Activated naive CD4-positive, alpha-beta T cell treated with anti-CD3 and anti-CD28 coated beads, Interleukin-2, amount 10 ng/mL, durations not matched to agents 7 days and 5 days (primary cell): ENCODE data around the gene CHST8.

Experiments
- CTCF ChIA-PET: fragments of 350-600 bp; sonication (Branson Sonifier 250); formaldehyde crosslinking; loops from one replicate; lab custom pipeline; 2021; ENCODE audit warnings: antibody characterized with exemption; lab: Charles Lee
- DNase-seq: peaks from one replicate; pipeline ENCODE4 v3.0.0-alpha.2; 2020
- H3K27ac Mint-ChIP-seq: one replicate; pipeline ENCODE4 v1.8.0; 2021; ENCODE audit warnings: mild to moderate bottlenecking, moderate library complexity, mixed read lengths
- H3K27me3 Mint-ChIP-seq: one replicate; pipeline ENCODE4 v1.8.0; 2021; ENCODE audit warnings: mild to moderate bottlenecking, mixed read lengths
- H3K36me3 Mint-ChIP-seq: one replicate; pipeline ENCODE4 v1.8.0; 2021; ENCODE audit warnings: mixed read lengths
- H3K4me1 Mint-ChIP-seq: one replicate; pipeline ENCODE4 v1.8.0; 2021; ENCODE audit warnings: mixed read lengths
- H3K4me3 Mint-ChIP-seq: one replicate; pipeline ENCODE4 v1.8.0; 2021; ENCODE audit warnings: mild to moderate bottlenecking, moderate library complexity, mixed read lengths
- H3K9me3 Mint-ChIP-seq: one replicate; pipeline ENCODE4 v1.8.0; 2021; ENCODE audit warnings: mixed read lengths

CHST8 gene

GRCh38 chr19:33796164-33796875, 174.6 kb downstream of the CHST8 start, which contains the start of gene KCTD15:
TSS of gene KCTD15 (plus strand) at chr19:33796870. CDS start at chr19:33800455, 3,585 bp downstream.
- Mint-ChIP-seq H3K36me3 (no peaks in the 10 kb centered on the region), H3K4me1 (peaks cover 4% of the 10 kb centered on the region), H3K27me3 (peaks cover 88% of the 10 kb centered on the region), H3K4me3 (peak within 1 kb of the TSS; percentile 72), H3K27ac (peak within 1 kb of the TSS; percentile 33), H3K9me3 (no peaks in the 10 kb centered on the region)
- CTCF ChIA-PET, result interaction anchor here (1.2 to 2.3 kb wide), 2 partner anchors 23 to 300 kb away, joined by 3 to 6 read pairs; no protein-coding TSS in a partner anchor
- peak; percentile 43 for DNase-seq

GRCh38 chr19:33797802-33798671, 176.3 kb downstream of the CHST8 start:
- DNase-seq, result peak; percentile 31
- Mint-ChIP-seq H3K4me3 (peak overlapping the region; percentile 66), H3K36me3 (no peaks in the 10 kb centered on the region), H3K4me1 (peaks cover 4% of the 10 kb centered on the region), H3K27me3 (peaks cover 74% of the 10 kb centered on the region), H3K27ac (no peak overlapping the region), H3K9me3 (no peaks in the 10 kb centered on the region)
- CTCF ChIA-PET, result interaction anchor here (1.2 to 2.5 kb wide), 3 partner anchors 20 to 298 kb away, joined by 3 to 8 read pairs (median 6); no protein-coding TSS in a partner anchor

- H3K27ac Mint-ChIP-seq, result no peak overlapping the region
- peaks cover 70% of the 10 kb centered on the region for H3K27me3 Mint-ChIP-seq
- peaks cover 4% of the 10 kb centered on the region for H3K4me1 Mint-ChIP-seq
- no peak overlapping the region for H3K4me3 Mint-ChIP-seq
- H3K36me3 Mint-ChIP-seq, result no peaks in the 10 kb centered on the region
- CTCF ChIA-PET, result interaction anchor here (2.5 kb wide), 1 partner anchor 20 kb away, joined by 8 read pairs; no protein-coding TSS in a partner anchor
- no peaks in the 10 kb centered on the region for H3K9me3 Mint-ChIP-seq
- DNase-seq, result no peak
Observed at GRCh38 chr19:33798681-33799111, 176.9 kb downstream of the CHST8 start.

GRCh38 chr19:33799476-33799875, 177.7 kb downstream of the CHST8 start:
- CTCF ChIA-PET, result interaction anchor here (2.5 kb wide), 1 partner anchor 21 kb away, joined by 8 read pairs; no protein-coding TSS in a partner anchor
- no peaks in the 10 kb centered on the region for H3K36me3 Mint-ChIP-seq
- no peak overlapping the region for H3K4me3 Mint-ChIP-seq

GRCh38 chr19:33800012-33800680, 178.4 kb downstream of the CHST8 start:
- no peak overlapping the region for H3K4me3 Mint-ChIP-seq
- CTCF ChIA-PET, result interaction anchor here (2.5 kb wide), 1 partner anchor 22 kb away, joined by 8 read pairs; no protein-coding TSS in a partner anchor
- H3K27me3 Mint-ChIP-seq, result peaks cover 59% of the 10 kb centered on the region

More at GRCh38 chr19:33799476-33799875, 177.7 kb downstream of the CHST8 start:
- Mint-ChIP-seq H3K27me3 (peaks cover 65% of the 10 kb centered on the region), H3K27ac (no peak overlapping the region), H3K4me1 (peaks cover 4% of the 10 kb centered on the region), H3K9me3 (no peaks in the 10 kb centered on the region)
- no peak for DNase-seq

GRCh38 chr19:33801411-33801810, 179.7 kb downstream of the CHST8 start:
- peaks cover 46% of the 10 kb centered on the region for H3K27me3 Mint-ChIP-seq
- H3K4me1 Mint-ChIP-seq, result peaks cover 10% of the 10 kb centered on the region
- H3K4me3 Mint-ChIP-seq, result no peak overlapping the region
- no peaks in the 10 kb centered on the region for H3K9me3 Mint-ChIP-seq
- CTCF ChIA-PET, result no interaction called here
- DNase-seq, result no peak
- H3K27ac Mint-ChIP-seq, result no peak overlapping the region
- H3K36me3 Mint-ChIP-seq, result no peaks in the 10 kb centered on the region

More at GRCh38 chr19:33800012-33800680, 178.4 kb downstream of the CHST8 start:
- Mint-ChIP-seq H3K36me3 (no peaks in the 10 kb centered on the region), H3K4me1 (peaks cover 4% of the 10 kb centered on the region), H3K9me3 (no peaks in the 10 kb centered on the region), H3K27ac (no peak overlapping the region)
- no peak for DNase-seq

GRCh38 chr19:33802001-33802400, 180.2 kb downstream of the CHST8 start:
- Mint-ChIP-seq H3K27ac (no peak overlapping the region), H3K36me3 (no peaks in the 10 kb centered on the region), H3K4me1 (peaks cover 15% of the 10 kb centered on the region), H3K27me3 (peaks cover 42% of the 10 kb centered on the region), H3K4me3 (no peak overlapping the region), H3K9me3 (no peaks in the 10 kb centered on the region)
- CTCF ChIA-PET, result no interaction called here
- DNase-seq, result no peak

GRCh38 chr19:33802801-33803200, 181.0 kb downstream of the CHST8 start:
- Mint-ChIP-seq H3K27ac (no peak overlapping the region), H3K9me3 (no peaks in the 10 kb centered on the region), H3K4me3 (no peak overlapping the region), H3K36me3 (no peaks in the 10 kb centered on the region), H3K27me3 (peaks cover 34% of the 10 kb centered on the region), H3K4me1 (peaks cover 10% of the 10 kb centered on the region)
- no peak for DNase-seq
- CTCF ChIA-PET, result interaction anchor here (1.0 kb wide), 1 partner anchor 9 kb away, joined by 3 read pairs; no protein-coding TSS in a partner anchor

GRCh38 chr19:33803383-33803782, 181.6 kb downstream of the CHST8 start:
- Mint-ChIP-seq H3K4me1 (peaks cover 13% of the 10 kb centered on the region), H3K27me3 (peaks cover 28% of the 10 kb centered on the region), H3K9me3 (no peaks in the 10 kb centered on the region), H3K36me3 (no peaks in the 10 kb centered on the region), H3K27ac (no peak overlapping the region), H3K4me3 (no peak overlapping the region)
- DNase-seq, result no peak
- CTCF ChIA-PET, result interaction anchor here (0.6 to 1.0 kb wide), 2 partner anchors 10 to 538 kb away, joined by 3 read pairs; no protein-coding TSS in a partner anchor

GRCh38 chr19:33804021-33804799, 182.5 kb downstream of the CHST8 start:
- peaks cover 13% of the 10 kb centered on the region for H3K4me1 Mint-ChIP-seq
- H3K27ac Mint-ChIP-seq, result no peak overlapping the region
- DNase-seq, result no peak
- H3K36me3 Mint-ChIP-seq, result no peaks in the 10 kb centered on the region
- CTCF ChIA-PET, result interaction anchor here (1.4 to 1.7 kb wide), 2 partner anchors 9 to 15 kb away, joined by 5 to 6 read pairs; no protein-coding TSS in a partner anchor
- H3K27me3 Mint-ChIP-seq, result peaks cover 20% of the 10 kb centered on the region
- H3K9me3 Mint-ChIP-seq, result no peaks in the 10 kb centered on the region
- H3K4me3 Mint-ChIP-seq, result no peak overlapping the region

GRCh38 chr19:33805313-33805712, 183.6 kb downstream of the CHST8 start:
- H3K36me3 Mint-ChIP-seq, result no peaks in the 10 kb centered on the region

GRCh38 chr19:33805840-33806433, 184.2 kb downstream of the CHST8 start:
- CTCF ChIA-PET, result interaction anchor here (1.4 to 1.7 kb wide), 2 partner anchors 11 to 13 kb away, joined by 5 to 6 read pairs; no protein-coding TSS in a partner anchor
- Mint-ChIP-seq H3K36me3 (no peaks in the 10 kb centered on the region), H3K27me3 (peaks cover 7% of the 10 kb centered on the region), H3K4me3 (no peak overlapping the region), H3K4me1 (peaks cover 13% of the 10 kb centered on the region), H3K9me3 (no peaks in the 10 kb centered on the region), H3K27ac (peak overlapping the region; percentile 19)
- DNase-seq, result no peak

More at GRCh38 chr19:33805313-33805712, 183.6 kb downstream of the CHST8 start:
- no peaks in the 10 kb centered on the region for H3K9me3 Mint-ChIP-seq
- no peak for DNase-seq
- H3K4me1 Mint-ChIP-seq, result peaks cover 13% of the 10 kb centered on the region
- H3K4me3 Mint-ChIP-seq, result no peak overlapping the region
- peaks cover 9% of the 10 kb centered on the region for H3K27me3 Mint-ChIP-seq
- H3K27ac Mint-ChIP-seq, result no peak overlapping the region
- CTCF ChIA-PET, result interaction anchor here (1.4 to 1.7 kb wide), 2 partner anchors 11 to 14 kb away, joined by 5 to 6 read pairs; no protein-coding TSS in a partner anchor
